DND-41 (cell line): Measurements from ENCODE around the gene SPRYD3.

Source experiments
- ATAC-seq: fragments of 200-7000 bp; cut with Tn5 transposase; 3 replicates; pipeline ENCODE4 v1.9.1; 2021; ENCODE audit warnings: low read depth; ENCODE audit not compliant: insufficient read depth
- DNase-seq: peaks from one replicate; pipeline ENCODE4 v3.0.0-alpha.2; 2020
- H2AFZ ChIP-seq: 2 replicates; pipeline ENCODE4 v1.6.0; 2012; ENCODE audit warnings: low read depth, low read length
- H3K27ac ChIP-seq: 2 replicates; pipeline ENCODE4 v1.5.1; 2012; ENCODE audit warnings: low read length, inconsistent platforms
- H3K27me3 ChIP-seq: fragments of 200-600 bp; sonication (generic); 2 replicates; pipeline ENCODE4 v1.6.0; 2012; ENCODE audit warnings: low read length, mild to moderate bottlenecking, inconsistent platforms; ENCODE audit not compliant: insufficient read depth, poor library complexity
- H3K36me3 ChIP-seq: 2 replicates; pipeline ENCODE4 v1.5.1; 2012; ENCODE audit warnings: low read length, inconsistent platforms; ENCODE audit not compliant: insufficient read depth
- H3K4me1 ChIP-seq: 2 replicates; pipeline ENCODE4 v1.5.1; 2012; ENCODE audit warnings: mild to moderate bottlenecking, low read length; ENCODE audit not compliant: insufficient read depth
- H3K4me2 ChIP-seq: 2 replicates; pipeline ENCODE4 v1.6.0; 2012; ENCODE audit warnings: mild to moderate bottlenecking, moderate library complexity, low read length, inconsistent platforms; ENCODE audit not compliant: insufficient read depth
- H3K4me3 ChIP-seq, 2 experiments: fragments of 200-600 bp in 1 of 2; shearing (Covaris generic) in 1 of 2; 2 replicates each; pipeline ENCODE4 v1.5.1; 2012 to 2016; ENCODE audit warnings: inconsistent platforms in 2 of 2, low read length in 2 of 2, mild to moderate bottlenecking in 2 of 2, low read depth in 1 of 2, moderate library complexity in 1 of 2
- H3K79me2 ChIP-seq: 2 replicates; pipeline ENCODE4 v1.6.0; 2012; ENCODE audit warnings: low read length, inconsistent platforms; ENCODE audit not compliant: insufficient read depth
- H3K9ac ChIP-seq: 2 replicates; pipeline ENCODE4 v1.6.0; 2012; ENCODE audit warnings: low read depth, mild to moderate bottlenecking, inconsistent platforms, low read length, moderate library complexity
- H3K9me3 ChIP-seq: 2 replicates; pipeline ENCODE4 v1.5.1; 2012; ENCODE audit warnings: low read length, moderate library complexity, mild to moderate bottlenecking, inconsistent platforms; ENCODE audit not compliant: insufficient read depth, severe bottlenecking
- H4K20me1 ChIP-seq: 2 replicates; pipeline ENCODE4 v1.6.0; 2012; ENCODE audit warnings: low read length; ENCODE audit not compliant: insufficient read depth
- EZH2 ChIP-seq: IDR thresholded peaks from 3 replicates; pipeline ENCODE4 v1.6.1; 2012; ENCODE audit warnings: borderline replicate concordance, low read depth, mild to moderate bottlenecking, moderate library complexity, low read length, inconsistent platforms; ENCODE audit not compliant: severe bottlenecking
- TF ChIP-seq, protein P1 (sequence below): IDR thresholded peaks from 2 replicates; pipeline ENCODE4 v1.5.1; 2012; ENCODE audit warnings: borderline replicate concordance, low read length, moderate library complexity, mild to moderate bottlenecking; ENCODE audit not compliant: poor library complexity, severe bottlenecking; ENCODE audit errors: extremely low read depth

Gene SPRYD3

DNA sequence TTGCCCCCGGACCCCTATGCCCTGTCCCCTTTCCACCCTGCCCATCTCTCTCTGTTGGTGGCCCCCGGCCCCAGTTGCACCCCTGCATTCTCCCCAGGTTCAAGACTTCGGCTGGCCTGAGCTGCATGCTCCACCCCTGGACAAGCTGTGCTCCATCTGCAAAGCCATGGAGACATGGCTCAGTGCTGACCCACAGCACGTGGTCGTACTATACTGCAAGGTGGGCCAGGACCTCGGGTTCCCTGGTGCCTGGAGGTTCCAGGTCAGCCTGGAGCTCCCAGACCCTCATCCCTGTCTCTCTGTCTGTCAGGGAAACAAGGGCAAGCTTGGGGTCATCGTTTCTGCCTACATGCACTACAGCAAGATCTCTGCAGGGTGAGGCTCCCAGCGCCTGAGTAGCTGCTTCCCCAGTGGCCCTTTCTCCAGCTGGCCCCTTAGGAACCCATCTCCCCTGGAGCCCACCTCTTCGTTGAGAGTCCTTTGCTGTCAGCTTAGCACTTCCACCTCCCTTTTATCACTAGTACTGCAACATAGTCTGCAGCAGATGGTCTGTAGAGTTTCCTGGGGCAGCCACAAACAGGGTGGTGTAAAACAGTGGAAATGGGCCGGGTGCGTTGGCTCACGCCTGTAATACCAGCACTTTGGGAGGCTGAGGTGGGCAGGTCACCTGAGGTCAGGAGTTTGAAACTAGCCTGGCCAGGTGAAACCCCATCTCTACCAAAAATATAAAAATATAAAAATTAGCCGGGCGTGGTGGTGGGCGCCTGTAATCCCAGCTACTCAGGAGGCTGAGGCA lies 23.5 kb downstream of the SPRYD3 start:
- no peaks in the 10 kb centered on the region for H3K36me3 ChIP-seq
- H2AFZ ChIP-seq, result no peak overlapping the region
- H3K4me3 ChIP-seq, result no peak overlapping the region
- H3K9ac ChIP-seq, result no peak overlapping the region
- H4K20me1 ChIP-seq, result no peaks in the 10 kb centered on the region
- no peak overlapping the region for H3K27ac ChIP-seq
- no peak for ATAC-seq
- no peaks in the 10 kb centered on the region for H3K9me3 ChIP-seq
- no peaks in the 10 kb centered on the region for H3K4me1 ChIP-seq
- no peaks in the 10 kb centered on the region for H3K79me2 ChIP-seq
- no peak for DNase-seq
- no peaks in the 10 kb centered on the region for H3K27me3 ChIP-seq
- TF ChIP-seq EZH2, result no peak
- no peak overlapping the region for H3K4me2 ChIP-seq

DNA sequence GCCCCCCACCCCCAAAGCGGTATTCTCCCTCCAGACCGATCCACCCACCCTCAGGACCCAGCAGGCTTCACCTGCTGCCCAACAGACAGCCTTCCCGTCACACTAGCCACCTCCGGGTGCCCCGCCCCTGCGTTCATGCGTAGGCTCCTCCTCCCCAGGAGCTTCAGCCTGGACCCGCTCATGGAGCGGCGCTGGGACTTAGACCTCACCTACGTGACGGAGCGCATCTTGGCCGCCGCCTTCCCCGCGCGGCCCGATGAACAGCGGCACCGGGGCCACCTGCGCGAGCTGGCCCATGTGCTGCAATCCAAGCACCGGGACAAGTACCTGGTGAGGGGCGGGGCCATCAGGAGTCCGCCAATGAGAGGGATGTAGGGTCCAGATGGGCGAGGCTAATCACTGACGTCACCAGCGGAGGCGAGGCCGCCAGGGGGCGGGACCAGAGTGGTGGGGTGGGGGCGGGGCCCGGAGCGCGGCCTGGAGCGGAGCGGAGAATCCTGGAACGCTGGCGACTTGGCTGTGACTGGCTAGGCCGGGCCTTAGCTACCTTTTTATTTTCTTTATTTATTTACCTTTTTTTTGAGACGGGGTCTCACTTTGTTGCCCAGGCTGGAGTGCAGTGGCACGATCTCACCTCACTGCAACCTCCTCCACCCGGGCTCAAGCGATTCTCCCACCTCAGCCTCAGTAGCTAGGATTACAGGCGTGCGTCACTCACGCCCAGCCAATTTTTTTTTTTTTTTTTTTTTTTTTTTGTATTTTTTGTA lies 24.9 kb downstream of the SPRYD3 start:
- Histone ChIP-seq H3K79me2 (no peaks in the 10 kb centered on the region), H3K4me2 (no peak overlapping the region), H4K20me1 (no peaks in the 10 kb centered on the region), H3K4me3 (no peak overlapping the region), H3K4me1 (no peaks in the 10 kb centered on the region), H2AFZ (no peak overlapping the region), H3K9ac (no peak overlapping the region), H3K27ac (no peak overlapping the region), H3K9me3 (no peaks in the 10 kb centered on the region), H3K36me3 (no peaks in the 10 kb centered on the region), H3K27me3 (no peaks in the 10 kb centered on the region)
- TF ChIP-seq, protein P1, sequence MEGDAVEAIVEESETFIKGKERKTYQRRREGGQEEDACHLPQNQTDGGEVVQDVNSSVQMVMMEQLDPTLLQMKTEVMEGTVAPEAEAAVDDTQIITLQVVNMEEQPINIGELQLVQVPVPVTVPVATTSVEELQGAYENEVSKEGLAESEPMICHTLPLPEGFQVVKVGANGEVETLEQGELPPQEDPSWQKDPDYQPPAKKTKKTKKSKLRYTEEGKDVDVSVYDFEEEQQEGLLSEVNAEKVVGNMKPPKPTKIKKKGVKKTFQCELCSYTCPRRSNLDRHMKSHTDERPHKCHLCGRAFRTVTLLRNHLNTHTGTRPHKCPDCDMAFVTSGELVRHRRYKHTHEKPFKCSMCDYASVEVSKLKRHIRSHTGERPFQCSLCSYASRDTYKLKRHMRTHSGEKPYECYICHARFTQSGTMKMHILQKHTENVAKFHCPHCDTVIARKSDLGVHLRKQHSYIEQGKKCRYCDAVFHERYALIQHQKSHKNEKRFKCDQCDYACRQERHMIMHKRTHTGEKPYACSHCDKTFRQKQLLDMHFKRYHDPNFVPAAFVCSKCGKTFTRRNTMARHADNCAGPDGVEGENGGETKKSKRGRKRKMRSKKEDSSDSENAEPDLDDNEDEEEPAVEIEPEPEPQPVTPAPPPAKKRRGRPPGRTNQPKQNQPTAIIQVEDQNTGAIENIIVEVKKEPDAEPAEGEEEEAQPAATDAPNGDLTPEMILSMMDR, result no peak
- no peak for TF ChIP-seq EZH2
- 0 out of 3 replicates have a peak, but pooled peaks have one; percentile 26 for ATAC-seq
- no peak for DNase-seq

DNA sequence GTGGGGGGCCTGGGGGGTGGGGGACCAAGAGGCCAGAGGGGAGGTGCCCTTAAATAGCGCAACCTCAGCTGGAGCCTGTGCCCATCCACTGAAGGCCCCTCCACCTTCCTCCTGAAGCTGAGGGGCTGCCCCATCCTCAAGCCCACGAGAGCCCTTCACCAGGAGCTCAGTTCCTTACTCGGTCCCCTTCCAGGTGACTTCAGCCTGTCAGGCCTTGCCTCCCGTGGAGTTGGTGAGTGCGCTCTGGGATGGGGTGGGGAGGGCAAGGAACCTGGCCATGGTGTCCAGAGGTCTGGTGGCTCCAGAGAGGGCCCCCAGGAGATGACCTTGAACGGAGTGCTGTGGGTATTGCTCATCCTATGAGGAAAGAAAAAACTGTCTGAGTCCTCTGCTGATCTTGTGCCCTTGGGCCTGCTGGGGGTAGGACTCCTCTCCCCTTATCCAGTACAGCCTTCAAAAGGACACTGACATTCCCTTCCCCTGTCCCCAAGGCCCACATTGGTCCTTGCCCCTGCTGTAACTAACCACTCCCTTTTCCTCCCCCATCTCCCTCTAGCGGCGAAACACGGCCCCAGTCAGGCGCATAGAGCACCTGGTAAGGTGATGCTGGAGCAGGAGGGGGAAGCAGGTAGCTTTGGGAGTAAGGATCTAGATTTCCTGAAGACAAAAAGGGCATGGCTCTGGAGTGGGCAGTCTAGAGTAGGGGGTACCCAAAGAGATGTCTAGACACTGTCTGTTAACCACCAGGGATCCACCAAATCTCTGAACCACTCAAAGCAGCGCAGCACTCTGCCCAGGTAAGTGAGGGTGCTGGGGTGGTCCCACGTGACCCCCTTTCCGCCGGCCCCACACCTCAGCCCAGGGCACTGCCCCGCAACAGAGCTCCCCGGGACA lies 25.7 kb downstream of the SPRYD3 start:
- Histone ChIP-seq H3K9ac (no peak overlapping the region), H3K27me3 (no peaks in the 10 kb centered on the region), H3K4me1 (0 out of 2 replicates have a peak, but pooled peaks cover under 1% of the 10 kb centered on the region), H3K4me2 (no peak overlapping the region), H3K36me3 (no peaks in the 10 kb centered on the region), H2AFZ (no peak overlapping the region), H3K9me3 (no peaks in the 10 kb centered on the region), H3K27ac (no peak overlapping the region), H3K79me2 (no peaks in the 10 kb centered on the region), H4K20me1 (no peaks in the 10 kb centered on the region), H3K4me3 (no peak overlapping the region)
- TF ChIP-seq EZH2, result no peak
- TF ChIP-seq, protein P1, result no peak
- no peak for ATAC-seq
- DNase-seq, result no peak
